ENCODE results near the gene PRADC1.

The PRADC1 gene

DNA sequence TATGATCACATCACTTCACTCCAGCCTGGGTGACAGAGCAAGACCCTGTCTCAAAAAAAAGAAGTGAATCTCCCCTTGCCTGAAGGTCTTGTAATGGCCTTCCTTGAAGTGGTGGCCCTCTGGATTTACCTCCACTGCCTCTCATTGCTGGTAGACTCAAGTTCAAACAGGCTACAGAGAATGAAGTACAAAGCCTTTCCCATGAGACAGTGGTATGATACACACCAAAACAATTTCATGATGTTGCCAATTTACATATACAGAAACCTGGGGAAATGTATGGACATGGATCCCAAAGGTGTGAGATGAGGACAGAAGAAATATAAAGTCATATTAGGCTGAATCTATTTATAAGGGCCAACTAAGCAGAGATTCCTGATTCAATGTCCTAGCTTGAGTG lies 35.5 kb downstream of the PRADC1 start:
- no peak for DNase-seq

DNA sequence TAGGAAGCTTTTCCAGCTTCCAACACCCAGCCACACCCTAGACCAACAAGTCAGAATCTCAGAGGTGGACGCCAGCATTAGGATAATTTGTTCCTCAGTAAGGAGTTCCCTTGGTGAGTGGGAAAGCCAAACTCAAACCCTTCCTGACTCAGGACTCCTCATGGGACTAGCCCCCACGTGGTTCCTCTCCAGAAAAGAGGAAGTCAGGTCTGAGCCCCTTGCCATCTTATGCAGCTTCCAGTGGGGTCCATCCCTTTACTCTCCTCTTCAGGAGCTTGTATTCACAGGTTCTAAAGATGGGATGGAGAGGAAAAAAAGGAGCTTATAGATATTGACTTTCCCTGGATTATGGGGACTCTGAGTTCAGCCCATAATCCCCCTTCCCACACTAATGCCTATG lies 45.5 kb downstream of the PRADC1 start:
- no peak for DNase-seq

DNA sequence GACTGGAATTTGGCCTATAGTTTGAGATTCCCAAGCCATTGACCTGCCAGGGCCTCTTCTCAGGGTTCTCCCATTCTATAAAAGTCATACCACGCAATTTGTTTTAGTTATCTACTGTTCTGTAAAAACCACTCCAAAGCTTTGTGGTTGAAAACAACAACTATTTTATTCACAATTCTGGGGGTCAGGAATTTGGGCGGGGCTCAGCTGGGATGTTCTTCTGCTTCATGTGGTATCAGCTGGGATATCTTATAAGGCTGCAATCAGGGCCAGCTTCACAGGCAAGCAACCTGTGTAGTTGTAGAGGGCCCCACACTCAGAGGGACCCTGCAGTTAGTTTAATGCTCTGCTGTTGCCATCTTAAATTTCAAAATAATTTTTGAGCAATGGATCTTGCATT lies 47.1 kb downstream of the PRADC1 start:
- DNase-seq = no peak
